Measurements from ENCODE around the gene CBL.

- TF ChIP-seq CTCF (conservative IDR thresholded peaks at IDR 0.05; ENCODE audit: low read depth in 2 of 2) (no peak), CREB1 (CRISPR knock-in tag; IDR thresholded peaks at IDR 0.05; ENCODE audit: low read depth) (no peak), REST (IDR thresholded peaks at IDR 0.05; ENCODE audit: unreplicated experiment) (no peak), EZH2 (IDR thresholded peaks at IDR 0.05; ENCODE audit: low read depth, unreplicated experiment) (no peak), POLR2AphosphoS5 (IDR thresholded peaks at IDR 0.05; ENCODE audit: low read depth) (no peak), EZH2phosphoT487 (IDR thresholded peaks at IDR 0.05; ENCODE audit: unreplicated experiment) (no peak), STAT1 (IDR thresholded peaks at IDR 0.05; ENCODE audit: unreplicated experiment) (no peak), ETS1 (IDR thresholded peaks at IDR 0.05) (no peak), ZNF114 (CRISPR knock-in tag; IDR thresholded peaks at IDR 0.05) (no peak), JUNB (IDR thresholded peaks at IDR 0.05; ENCODE audit: unreplicated experiment) (no peak), ZNF331 (CRISPR knock-in tag; IDR thresholded peaks at IDR 0.05; ENCODE audit: low read depth) (no peak)
Measured at GRCh38 chr11:119329320-119329719, 123.2 kb downstream of the CBL start.

All from GM23338 (cell line).